Stimulated activated CD8-positive, alpha-beta memory T cell treated with anti-CD3 and anti-CD28 coated beads, Interleukin-7, amount 100 ng/mL, for 1 hour (primary cell): Measurements from ENCODE around the gene LHPP.
"Not testable (repeated sequence)": the region's sequence is repeated elsewhere in the genome, so short reads cannot be mapped to it uniquely, and the experiment has no call there.

ENCODE experiments used
- DNase-seq, 2 donors: peaks; one replicate each; pipeline ENCODE4 v3.0.0-alpha.2; 2020; ENCODE audit warnings: low read depth in 2 of 2

Gene LHPP

DNA sequence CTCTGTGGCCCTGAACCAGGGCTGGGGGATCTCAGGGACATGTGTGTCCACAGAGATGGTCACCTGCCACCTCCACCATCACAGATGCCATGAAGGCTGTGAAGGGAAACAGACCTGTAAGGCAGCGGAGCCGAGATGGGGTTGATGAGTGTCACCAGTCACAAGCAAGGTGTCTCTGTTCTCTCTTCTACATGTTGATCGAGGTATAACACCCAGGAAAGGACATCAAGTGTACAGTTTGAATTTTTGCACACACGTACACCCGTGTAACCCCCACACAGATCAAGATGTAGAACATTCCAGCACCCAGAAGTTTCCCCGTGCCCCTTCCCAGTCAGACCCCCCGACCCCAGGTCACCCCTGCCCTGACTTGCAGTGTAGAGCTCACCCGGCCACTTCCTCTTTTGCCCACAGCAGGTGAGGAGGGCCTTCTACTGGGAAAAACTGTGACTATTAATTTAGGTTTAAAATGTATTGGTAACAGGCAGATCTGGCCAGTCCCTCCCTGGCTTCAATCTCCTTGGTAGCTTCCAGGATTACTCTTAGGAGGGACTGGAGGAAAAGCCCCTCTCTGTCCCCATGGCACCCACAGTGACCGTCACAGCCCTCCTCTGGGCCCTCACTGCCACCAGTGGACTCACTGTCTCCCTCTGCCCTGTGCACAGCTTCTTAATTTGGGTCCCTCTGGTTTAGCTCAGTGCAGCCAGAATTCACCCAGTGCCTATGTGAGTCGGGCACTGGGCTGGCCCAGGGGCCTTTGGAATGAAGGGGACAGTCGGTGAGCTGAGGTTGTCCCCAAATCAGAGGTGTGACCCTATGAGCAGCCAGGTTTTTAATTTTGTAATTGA is 108.2 kb downstream of the LHPP start:
- DNase-seq, result no peak

GRCh38 chr10:124570646-124571045 is 109.0 kb downstream of the LHPP start:
- no peak for DNase-seq

GRCh38 chr10:124572751-124573150 is 111.1 kb downstream of the LHPP start:
- no peak for DNase-seq

DNA sequence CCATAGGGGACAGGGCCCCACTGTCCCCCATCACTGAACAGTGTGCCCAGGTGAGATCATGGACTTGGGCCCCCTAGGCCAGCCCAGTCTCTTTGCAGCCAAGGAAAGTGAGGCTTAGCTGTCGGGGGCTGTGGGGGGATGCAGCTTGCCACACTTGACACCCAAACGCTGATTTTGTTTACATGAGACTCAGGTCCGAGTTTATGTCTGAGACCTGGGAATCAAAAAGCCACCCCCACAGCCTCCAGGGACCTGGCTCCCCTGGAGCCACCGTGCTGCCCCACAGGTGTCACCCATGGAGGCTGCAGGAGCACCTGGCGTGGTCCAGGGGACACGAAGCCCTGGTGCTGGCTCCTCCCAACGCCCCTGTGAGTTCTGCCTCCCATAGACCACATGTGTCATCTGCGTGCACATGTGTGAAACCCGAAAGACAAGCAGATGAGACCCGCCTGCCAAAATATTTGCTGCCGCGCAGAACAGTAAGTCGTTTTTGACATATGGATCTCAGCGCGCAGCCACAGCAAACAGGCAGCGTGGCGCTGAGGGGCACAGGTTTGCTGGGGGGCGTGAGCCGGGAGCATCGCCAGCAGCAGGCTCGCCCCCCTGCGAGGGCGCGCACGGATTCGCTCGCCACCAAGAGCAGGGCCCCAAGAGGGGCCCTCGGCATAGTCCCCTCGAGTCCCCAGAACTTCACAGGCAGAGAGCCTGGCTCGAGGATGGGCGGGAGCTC is 112.3 kb downstream of the LHPP start:
- no peak for DNase-seq

GRCh38 chr10:124574456-124575070 is 112.9 kb downstream of the LHPP start:
- no peak for DNase-seq

DNA sequence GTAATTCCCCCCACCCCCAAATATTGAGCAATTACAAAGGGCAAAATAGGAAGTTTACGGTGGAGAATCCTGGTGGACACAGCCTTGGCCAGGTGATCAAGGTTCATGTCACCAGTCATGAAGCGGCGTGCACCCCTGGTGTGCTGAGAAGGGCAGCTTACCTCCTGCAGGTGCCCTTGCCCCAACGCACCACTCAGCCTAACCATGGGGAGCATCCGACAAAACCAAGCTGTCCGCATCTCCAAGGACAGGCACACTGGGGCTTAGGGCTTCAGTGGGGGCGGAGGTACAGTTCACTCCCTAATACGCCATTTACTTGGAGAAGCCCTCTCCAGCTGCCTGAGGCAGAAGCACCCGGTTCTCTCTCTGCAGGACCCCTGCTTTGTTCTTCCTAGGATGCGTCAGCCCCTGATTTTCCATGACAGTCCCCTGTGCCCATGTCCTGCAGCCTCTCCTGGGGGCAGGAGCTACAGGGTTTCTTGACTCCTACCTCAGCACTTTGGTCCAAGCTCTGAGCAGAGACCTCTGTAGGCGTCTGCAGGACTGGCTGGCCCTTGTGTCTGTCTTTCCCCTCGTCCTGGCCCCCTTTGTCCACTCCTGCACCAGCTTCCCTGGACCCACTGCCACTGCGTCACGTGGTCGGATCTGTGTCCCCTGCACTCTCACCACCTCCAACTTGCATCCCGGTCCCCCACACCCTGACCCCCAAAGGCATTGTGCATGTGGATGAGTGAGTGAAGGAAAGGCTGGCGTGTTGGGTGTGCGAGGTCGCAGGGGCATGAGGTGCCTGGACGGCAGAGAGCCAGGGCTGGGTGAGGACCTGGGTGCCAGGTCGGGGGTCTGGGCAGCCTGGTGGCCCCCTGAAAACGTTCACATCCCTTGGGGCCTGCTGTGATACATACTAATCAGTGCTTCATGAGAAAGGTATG is 113.7 kb downstream of the LHPP start:
- DNase-seq, result no peak

DNA sequence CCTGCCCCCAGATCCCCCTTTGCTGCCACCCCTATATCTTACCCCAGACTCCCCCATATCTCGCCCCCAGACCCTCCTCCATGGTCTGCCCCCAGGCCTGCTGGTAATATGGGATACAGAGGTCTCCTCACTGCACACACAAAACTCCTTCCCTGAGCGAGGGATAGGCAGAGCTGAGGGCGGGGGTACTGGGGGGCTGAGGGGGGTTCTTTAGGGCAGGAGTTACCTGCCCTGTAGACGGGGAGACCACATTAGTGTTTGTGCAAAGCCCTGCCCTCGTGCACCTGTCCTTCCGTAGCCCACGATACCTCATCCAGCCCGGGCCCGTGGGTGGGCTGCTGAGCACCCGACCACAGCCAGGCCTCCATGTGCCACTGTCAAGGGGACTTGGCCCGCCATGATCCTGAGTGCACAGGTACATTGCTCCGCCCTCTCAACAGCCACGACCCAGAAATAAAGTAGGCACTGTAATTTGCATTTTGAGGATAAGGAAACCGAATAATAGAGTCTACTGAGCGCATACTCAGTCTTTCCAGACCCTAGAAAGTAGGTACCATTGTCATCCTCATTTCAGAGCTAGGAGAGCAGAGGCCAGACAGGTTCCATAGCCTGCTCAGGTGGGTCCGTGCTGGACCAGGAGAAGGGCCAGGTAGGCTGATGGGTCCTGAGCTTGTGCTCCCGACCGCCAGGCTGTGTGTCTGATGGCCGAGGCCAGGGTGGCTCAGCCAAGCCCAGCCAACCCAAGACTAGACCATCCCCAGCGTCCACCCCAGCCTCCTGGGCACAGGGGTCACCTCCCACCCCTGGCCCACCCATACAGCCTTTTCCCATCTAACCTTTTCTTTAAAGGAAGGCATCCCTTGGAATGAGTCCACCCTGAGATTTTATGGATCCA is 115.2 kb downstream of the LHPP start:
- DNase-seq, result no peak

GRCh38 chr10:124577651-124578050 is 116.0 kb downstream of the LHPP start:
- DNase-seq, result no peak

DNA sequence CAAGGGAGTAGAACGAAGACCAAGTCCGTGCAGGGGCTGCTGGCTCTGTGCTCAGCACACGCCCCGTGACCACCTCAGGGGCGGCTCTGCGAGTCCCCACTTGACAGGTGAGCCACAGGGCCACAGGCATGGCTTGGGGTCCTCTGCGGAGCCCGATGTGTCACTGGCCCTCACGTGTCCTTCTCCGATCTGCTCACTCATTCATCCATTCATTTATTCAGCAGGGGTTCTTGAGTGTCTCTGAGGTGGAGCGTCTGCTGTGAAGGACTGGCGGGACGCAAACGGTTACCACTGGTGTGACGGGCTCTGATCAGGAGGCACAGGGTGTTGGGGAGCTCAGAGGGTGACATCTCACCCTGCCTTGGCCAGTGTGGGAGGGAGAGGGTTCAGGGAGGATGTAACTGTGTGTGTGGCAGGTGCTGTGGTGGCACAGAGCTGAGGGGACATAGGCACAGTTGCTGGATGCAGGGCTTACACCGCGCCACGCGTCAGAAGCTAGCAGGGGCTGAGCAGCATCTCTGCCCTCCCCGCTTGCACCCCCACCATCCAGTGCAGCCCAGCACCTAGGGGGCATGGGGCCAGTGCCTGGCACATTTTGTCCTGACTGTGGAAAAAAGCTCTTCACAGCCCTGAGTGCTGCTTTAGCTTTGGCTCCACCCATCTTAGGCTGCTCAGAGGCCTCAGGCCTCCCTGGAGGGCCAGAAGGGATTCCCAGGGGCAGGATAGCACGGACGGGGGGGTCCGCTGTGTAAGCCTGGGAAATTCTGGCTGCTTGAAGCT is 116.8 kb downstream of the LHPP start:
- DNase-seq, result no peak

DNA sequence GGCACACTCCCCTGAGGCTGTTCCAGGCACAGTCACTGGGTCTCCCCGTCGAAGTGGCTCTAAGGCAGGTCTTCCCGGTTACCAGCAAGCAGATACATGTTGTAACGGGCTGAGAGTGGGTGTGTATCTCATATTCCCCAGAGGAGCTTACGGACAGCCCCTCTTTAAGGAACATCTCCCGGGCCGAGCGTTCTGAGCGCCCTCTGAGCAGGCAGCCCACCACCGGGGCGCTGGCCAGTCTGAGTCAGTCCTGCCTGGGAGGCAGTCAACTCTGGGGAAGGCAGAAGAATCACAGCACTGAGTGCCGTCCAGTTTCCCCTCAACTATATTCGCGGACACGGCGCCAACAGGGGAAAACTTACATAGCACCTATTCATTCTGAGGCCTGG is 117.4 kb downstream of the LHPP start:
- no peak for DNase-seq

DNA sequence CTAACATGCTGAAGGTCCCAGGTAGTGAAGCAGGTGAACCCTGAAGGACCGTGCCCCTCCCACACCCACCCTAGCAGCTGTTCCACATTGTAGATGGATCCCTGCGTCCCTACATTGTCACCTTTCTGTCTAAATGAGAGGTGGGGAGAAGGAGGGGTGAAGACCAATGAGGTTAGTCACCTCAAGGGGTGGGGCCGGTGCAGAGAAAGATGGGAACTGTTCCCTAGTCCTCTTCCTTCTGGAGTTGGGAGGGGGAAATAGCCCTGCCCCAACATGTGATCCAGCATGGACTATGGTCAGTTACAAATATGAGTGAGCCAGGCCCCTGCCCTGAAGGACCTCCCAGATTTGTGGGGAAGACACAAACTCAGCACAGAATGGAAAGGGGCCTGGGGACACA is 124.5 kb downstream of the LHPP start:
- no peak for DNase-seq

GRCh38 chr10:124587811-124588211 is 126.2 kb downstream of the LHPP start:
- no peak for DNase-seq

DNA sequence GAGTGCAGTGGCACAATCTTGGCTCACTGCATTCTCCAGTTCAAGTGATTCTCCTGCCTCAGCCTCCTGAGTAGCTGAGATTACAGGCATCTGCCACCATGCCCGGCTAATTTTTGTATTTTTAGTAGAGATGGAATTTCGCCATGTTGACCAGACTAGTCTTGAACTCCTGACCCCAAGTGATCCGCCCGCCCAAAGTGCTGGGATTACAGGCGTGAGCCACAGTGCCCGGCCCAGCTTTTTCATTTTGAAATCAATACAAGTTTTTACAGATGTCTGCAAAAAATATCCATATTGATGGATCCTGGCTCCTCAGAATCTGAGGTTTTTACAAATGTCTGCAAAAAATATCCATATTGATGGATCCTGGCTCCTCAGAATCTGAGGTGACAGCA is 126.7 kb downstream of the LHPP start:
- DNase-seq, result not testable (repeated sequence)

DNA sequence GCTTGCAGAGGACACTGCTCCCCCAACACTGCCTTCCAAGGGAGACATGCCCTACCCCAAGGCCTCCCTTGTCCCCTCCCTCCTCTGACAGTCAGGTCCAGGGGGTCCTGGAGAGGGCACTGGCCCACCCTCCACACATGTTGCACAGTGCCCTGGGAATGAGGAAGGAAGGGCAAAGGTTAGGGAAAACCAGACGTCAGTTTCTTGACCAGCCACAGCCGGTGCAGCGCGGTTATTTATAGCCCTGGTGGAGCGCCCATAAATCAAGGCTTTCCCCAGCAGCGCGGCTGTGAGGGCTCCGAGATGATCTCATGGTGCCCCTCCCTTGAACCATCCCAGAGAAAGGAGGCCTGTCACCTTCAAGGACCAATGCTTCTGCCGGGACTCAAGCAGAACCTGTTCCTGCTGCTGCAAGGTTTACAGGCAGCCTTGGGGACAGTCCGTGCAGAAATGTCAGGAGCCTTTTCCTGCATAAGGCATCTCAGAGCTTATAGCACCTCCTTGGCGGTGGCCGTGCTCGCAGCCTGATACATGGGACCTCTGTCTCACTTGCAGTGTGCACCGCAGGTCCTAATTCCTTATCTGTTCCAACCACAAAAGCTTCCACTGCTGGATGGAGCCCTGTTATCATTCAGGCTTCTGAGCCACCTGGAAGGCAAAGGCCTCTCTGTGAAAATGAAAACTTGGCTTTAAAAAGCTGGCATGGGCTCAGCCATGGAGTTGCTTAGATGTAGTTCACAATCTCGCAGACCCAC is 127.3 kb downstream of the LHPP start:
- DNase-seq, result no peak

GRCh38 chr10:124589491-124590041 is 127.9 kb downstream of the LHPP start:
- DNase-seq, result no peak

DNA sequence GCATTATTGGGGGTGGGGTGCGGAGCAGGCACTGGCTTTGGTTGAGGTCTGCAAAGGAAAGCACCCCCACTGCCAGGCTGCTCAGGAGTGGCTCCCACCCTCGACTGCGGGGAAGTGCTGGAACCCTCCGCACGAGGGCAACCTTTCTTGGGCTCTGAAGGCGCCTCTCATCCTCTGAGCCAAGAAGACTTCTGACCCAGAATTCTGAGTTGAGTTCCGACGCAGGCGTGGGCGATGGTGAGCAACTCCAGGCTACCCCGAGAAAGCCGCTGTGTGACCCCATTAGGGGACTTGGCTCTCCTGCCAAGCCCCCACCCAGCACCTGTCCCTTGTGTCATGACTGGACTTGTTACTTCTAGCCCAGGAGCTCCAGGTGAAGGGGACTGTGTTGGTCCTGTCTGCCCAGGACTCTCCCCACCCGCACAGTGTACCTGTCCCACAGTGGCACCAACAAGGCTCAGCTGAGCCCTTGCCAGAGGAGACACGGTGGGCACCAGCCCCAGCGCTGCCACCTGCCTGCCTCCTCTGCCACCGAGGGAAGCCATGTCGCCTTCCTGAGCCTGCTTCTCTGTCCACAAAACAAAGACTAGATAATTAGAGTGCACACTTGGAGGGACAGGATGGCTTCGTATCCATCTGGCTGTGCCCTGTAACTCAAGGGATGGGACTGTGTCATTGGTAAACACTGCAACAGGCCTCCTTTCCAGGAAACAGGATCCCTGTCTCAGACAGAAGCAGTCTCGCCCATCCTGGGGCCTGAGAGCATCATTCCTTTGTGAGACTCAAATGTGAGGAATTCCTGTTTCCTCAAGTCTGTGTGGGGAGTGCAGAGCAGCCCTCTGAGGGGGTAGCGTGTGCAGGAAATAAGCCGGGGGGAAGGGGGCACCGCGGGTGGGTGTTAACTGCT is 128.8 kb downstream of the LHPP start:
- DNase-seq, result no peak

- DNase-seq, result no peak
These were observed 129.5 kb downstream of the LHPP start for GRCh38 chr10:124591123-124591495.

- DNase-seq, result no peak
These were observed 130.5 kb downstream of the LHPP start for GRCh38 chr10:124592101-124592500.
